Stimulated activated CD4-positive, alpha-beta T cell treated with anti-CD3 and anti-CD28 coated beads, Interleukin-1b, Interleukin-23, amount 100 ng/mL, for 4 hours (primary cell): ENCODE results near the gene CEMIP.
"Not testable (repeated sequence)": the region's sequence is repeated elsewhere in the genome, so short reads cannot be mapped to it uniquely, and the experiment has no call there.

Experiments
- DNase-seq, 2 donors: peaks; one replicate each; pipeline ENCODE4 v3.0.0-alpha.2; 2020; ENCODE audit warnings: low read depth in 2 of 2

Gene CEMIP

DNA sequence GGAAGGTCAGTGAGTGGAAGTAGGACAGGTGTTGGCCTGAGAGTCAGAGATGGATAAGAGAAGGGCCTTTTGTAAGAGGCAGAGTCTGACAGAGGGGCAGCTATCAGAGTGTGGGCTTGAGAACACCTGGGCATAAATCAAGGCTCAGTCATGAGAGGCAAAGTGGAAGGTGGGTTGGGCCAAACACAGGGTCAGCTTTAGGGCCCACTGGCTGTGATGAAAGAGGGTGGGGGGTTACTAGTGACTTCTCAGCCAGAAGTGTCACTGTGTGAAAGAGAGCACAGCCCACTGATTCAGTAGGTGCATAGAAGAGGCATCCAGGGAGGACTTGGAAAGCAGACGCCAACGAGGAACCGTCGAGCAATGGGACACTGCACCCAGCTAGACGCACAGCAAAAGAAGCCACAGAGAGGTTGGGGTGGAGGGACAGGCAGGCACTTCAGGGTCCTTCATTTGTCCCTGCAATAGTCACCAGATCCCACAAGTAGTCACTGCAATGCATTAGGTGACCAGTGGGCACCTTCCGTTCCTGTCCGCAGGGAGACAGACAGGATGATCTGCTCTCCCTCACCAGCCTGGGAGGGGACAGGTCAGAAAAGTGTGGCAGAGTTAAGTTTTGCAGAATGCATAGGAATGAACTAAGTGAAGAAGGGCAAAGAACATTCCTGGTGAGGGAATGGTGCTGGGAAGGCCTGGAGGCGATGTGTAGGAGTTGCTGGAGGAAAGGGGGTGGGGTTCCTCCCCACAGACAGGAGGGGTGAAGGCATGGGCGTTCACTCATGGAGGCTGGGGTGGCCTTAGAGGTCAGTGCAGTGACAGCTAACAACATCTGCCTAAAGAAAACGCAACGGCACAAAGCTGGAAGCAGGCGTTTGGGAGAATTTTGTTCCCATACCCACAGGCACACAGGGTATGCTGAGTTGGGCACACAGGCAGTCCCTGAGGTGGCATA, 174.1 kb downstream of the CEMIP start:
- DNase-seq = no peak

DNA sequence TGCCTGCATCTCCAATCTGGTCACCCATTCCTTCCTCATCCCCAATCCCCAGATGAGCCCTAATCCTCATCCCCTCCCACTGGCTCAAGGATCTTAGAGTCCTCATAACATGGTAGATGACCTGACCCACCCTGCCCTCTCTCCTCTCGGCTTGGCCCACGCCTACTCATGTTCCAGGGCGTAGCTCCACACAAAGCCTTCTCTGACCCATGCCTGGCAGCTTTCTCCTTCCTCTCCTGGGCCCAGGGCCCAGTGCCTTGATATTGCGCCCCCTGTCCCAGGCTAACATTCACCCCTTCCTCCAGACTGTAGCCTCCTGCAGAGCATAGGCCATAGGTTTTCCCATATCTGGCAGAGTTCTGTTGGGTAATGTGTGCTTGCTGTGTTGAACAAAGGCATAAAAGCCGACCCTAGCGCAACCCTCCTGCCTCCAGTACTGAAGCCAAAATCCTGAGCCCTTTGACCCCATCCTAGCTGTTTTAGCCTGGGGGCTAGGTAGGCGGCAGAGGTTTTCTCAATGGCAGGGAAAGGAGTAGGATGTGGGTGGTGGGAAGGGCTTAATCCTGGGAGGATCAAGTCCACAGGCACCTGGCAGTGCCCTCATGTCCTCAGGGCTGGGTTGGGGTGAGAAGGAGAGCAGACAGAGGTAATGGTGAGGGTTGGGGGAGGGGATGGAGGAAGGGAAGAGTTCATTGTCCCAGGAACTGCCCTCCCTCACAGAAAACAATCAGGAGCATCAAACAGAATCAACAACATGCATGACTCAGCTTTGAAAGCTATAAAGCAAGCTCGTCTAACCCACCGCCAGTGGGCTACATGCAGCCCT, 175.0 kb downstream of the CEMIP start:
- no peak for DNase-seq

DNA sequence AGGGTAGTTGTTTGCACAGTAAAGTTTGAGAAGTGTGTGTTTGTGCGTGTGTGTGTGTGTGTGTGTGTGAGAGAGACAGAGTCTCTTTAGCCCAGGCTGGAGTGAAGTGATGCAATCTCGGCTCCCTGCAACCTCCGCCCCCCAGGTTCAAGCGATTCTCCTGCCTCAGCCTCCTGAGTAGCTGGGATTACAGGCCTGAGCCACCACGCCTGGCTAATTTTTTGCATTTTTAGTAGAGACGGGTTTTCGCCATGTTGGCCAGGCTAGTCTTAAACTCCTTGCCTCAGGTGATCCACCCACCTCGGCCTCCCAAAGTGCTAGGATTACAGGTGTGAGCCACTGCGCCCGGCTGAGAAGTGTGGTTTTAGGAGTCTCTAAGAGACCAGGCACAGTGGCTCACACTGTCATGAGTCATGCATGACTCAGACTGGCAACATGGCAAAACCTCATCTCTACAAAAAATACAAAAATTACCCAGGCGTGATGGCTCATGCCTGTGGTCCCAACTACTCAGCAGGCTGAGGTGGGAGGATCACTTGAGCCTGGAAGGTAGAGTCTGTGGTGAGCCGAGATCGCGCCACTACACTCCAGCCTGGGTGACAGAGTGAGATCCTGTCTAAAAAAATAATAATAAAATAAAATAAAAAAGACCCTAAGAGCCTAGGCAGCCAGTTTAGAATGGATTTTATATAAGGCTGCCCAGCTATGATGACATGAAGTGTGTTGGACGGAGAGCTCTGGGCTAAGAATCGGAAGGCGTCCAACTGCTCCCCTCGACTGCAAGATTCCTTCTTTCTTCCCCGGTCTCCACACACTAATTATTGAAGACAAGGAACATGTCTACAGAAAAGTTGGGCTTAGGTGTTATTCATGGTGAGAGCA, 176.6 kb downstream of the CEMIP start:
- DNase-seq = peak; percentile 22 to 23

- no peak for DNase-seq
These were observed 178.4 kb downstream of the CEMIP start for GRCh38 chr15:80957556-80957955.

DNA sequence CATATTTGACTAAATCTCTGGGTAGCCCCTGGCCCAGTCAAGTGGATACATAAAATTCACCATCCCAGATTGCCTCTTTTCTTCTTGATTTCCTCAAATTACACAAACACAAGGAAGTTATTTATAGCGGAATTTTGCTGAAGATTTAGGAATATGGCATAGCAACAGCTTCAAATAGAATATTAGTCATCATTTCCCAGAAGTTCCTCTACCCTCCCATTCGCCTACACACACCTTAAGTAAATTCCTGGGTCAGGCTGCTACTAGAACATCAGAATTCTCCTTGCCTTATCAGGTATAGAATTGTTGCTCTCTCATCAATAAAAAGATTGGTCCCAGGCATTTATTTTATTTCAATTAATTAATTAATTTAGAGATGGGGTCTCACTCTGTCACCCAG, 178.8 kb downstream of the CEMIP start:
- DNase-seq = no peak

DNA sequence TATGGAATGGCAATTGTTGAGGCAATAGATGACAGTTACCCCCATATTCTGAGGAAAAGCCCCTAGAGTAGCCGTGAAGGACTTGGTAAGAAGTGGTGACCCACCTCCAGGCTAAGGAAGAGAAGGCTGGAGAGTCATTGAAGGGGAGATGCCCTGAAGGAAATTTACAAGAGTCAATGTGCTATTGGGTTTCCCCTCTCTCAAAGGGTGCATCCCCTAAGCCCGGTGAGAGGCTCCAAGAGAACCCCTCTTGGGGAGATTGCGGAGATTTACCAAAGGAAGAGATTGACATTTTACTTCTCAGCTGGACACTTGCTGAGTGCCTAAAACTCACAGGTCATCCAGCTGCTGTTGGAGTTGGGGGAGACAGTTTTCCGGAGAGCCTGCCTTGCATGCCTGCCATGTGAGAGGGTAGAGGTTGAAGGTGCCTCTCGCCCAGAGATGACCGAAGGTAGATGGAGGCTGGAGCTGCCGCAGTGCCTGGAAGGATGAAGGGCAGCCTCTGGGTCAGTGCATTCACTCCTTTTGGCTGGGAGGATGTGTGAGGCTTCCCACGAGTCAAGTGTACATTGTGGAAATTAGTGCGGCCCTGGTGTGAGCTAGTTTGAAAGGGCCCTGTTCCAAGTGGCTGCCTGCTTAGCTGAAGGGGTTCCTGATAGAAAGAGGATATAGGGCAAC, 179.8 kb downstream of the CEMIP start:
- no peak for DNase-seq

GRCh38 chr15:80965454-80965853, 186.3 kb downstream of the CEMIP start:
- DNase-seq = not testable (repeated sequence)

GRCh38 chr15:80966431-80967197, 187.4 kb downstream of the CEMIP start:
- no peak for DNase-seq

GRCh38 chr15:80967451-80967850, 188.3 kb downstream of the CEMIP start:
- no peak for DNase-seq

DNA sequence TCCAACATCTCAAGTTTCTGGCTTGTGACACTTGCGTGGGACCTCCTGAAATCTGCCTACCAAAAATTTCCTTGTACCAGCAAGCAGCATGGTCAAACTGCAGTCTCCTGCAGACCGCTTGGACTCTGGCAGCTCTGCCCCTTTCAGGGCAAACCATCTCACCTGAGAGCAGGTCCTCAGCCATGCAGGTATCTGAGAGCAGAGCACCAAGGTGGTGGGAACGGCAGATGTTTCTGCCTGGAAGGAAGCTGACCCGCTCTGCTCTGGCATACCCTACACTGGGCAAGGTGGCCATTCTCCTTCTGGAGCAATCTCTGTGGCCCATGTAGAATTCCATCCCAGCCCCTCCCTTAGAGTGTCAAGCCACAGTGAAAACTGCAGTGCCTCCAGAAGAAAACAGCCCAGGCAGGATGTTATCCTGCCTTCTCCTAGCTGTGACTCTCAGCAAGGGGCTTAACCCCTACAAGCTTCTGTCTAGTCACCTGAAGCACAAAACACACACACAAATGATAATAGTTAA, 188.9 kb downstream of the CEMIP start:
- no peak for DNase-seq

GRCh38 chr15:80969316-80969715, 190.1 kb downstream of the CEMIP start:
- DNase-seq = no peak

GRCh38 chr15:80970018-80970657, 191.0 kb downstream of the CEMIP start:
- peak; percentile 42 to 70 for DNase-seq

DNA sequence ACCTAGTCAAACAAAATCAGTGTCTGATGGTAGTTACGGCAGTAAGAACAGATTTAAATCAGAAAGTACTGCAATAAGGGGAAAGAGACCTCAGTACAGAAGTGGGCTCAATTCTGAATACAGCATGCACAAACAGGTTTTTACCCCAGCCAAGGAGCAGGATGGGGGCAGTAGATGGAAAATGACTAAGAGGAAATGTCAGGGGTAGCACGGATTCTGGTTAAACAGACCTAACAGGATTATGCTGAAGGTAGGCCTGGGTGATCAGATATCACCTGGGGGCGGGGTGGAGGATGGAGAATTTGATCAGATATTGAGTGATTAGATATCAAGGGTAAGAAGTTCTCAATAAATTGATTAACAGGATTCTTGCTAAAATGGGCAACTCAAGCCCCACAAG, 191.5 kb downstream of the CEMIP start:
- DNase-seq = no peak

DNA sequence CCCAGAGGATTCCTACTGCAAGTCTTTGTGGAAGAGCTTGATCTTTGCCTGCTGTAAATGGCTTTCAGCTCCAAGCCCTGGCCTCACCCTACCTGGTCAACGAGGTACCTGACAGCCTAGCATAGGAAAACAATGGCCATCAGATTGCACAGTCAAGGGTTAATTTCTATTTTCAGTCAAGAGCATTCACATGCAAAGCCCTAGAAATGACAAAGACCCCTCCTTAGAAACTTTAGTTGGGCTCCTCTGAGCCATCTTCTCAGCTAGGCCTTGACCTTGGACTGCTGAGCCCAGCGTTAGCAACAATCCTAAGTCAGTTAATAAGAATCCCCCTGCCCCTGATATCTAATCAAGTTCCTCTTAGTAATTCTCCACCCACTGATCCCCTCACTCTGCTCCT, 192.0 kb downstream of the CEMIP start:
- DNase-seq = no peak

DNA sequence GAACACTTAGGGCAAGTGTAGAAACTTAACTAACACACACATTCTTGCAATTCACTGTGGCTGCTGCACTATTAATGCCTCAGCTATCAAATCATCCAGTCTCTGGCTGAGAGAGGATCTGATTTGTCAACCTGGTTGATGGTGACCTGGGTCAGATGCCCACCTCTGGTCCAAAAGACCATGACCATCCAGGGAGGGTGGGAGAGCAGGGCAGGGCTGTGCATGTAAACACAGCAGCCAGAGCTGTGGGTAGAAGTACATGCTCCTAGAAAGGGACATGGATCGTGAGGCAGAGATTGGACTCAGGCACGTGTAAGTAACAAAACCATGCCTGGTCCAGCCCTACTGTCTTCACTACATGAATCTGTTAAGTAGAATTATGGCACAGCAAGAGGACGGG, 193.1 kb downstream of the CEMIP start:
- no peak for DNase-seq

- DNase-seq = no peak
These were observed 195.7 kb downstream of the CEMIP start for GRCh38 chr15:80974914-80975313.

GRCh38 chr15:80976851-80977250, 197.7 kb downstream of the CEMIP start:
- DNase-seq = no peak

GRCh38 chr15:80977627-80978036, 198.5 kb downstream of the CEMIP start:
- DNase-seq = no peak

GRCh38 chr15:80978685-80979329, 199.6 kb downstream of the CEMIP start:
- no peak for DNase-seq
